Activated CD8-positive, alpha-beta T cell treated with anti-CD3 and anti-CD28 coated beads for 36 hours (primary cell): ENCODE measurements around the gene SLC43A2. TPM values are rescaled to one million over a fixed set of nuclear protein-coding genes. Genes with fewer than 3 reads are reported as not detected.

Experiments used
- ATAC-seq: fragments of 200-7000 bp; cut with Tn5 transposase; one replicate; pipeline ENCODE4 v1.10.0; 2021; ENCODE audit warnings: mild to moderate bottlenecking, moderate library complexity
- CTCF ChIA-PET: fragments of 350-600 bp; sonication (Branson Sonifier 250); formaldehyde crosslinking; loops from one replicate; lab custom pipeline; 2021; ENCODE audit warnings: antibody characterized with exemption; lab: Charles Lee
- POLR2A ChIA-PET: fragments of 350-600 bp; sonication (Branson Sonifier 250); formaldehyde crosslinking; loops from one replicate; lab custom pipeline; 2021; ENCODE audit warnings: antibody characterized with exemption; lab: Charles Lee
- DNase-seq: peaks from one replicate; pipeline ENCODE4 v3.0.0-alpha.2; 2020
- H3K27ac Mint-ChIP-seq: one replicate; pipeline ENCODE4 v1.8.0; 2021; ENCODE audit warnings: mild to moderate bottlenecking, mixed read lengths
- H3K27me3 Mint-ChIP-seq: one replicate; pipeline ENCODE4 v1.8.0; 2021; ENCODE audit warnings: mixed read lengths
- H3K36me3 Mint-ChIP-seq: one replicate; pipeline ENCODE4 v1.8.0; 2021; ENCODE audit warnings: low read depth, mixed read lengths
- H3K4me1 Mint-ChIP-seq: one replicate; pipeline ENCODE4 v1.8.0; 2021; ENCODE audit warnings: low read depth, mixed read lengths
- H3K4me3 Mint-ChIP-seq: one replicate; pipeline ENCODE4 v1.8.0; 2021; ENCODE audit warnings: mild to moderate bottlenecking, moderate library complexity, mixed read lengths
- H3K9me3 Mint-ChIP-seq: one replicate; pipeline ENCODE4 v1.8.0; 2021; ENCODE audit warnings: mixed read lengths
- intact Hi-C: fragments of 100-400 bp; cut with micrococcal nuclease; formaldehyde crosslinking; loops from one replicate; pipeline ENCODE4 v1.10.0; 2022
- total RNA-seq, 2 experiments: library from RNA; stranded (reverse); gene quantifications; one replicate each; pipeline ENCODE4 v1.2.3, GENCODE V29; 2021
- TF ChIP-seq, protein P1 (sequence below): fragments of 200-600 bp; IDR thresholded peaks from one replicate; pipeline ENCODE4 v1.8.0; 2022; ENCODE audit warnings: antibody characterized with exemption, mild to moderate bottlenecking

Gene SLC43A2
- total RNA-seq, 2 experiments from 2014 or later = 5.6 to 5.7 TPM

DNA sequence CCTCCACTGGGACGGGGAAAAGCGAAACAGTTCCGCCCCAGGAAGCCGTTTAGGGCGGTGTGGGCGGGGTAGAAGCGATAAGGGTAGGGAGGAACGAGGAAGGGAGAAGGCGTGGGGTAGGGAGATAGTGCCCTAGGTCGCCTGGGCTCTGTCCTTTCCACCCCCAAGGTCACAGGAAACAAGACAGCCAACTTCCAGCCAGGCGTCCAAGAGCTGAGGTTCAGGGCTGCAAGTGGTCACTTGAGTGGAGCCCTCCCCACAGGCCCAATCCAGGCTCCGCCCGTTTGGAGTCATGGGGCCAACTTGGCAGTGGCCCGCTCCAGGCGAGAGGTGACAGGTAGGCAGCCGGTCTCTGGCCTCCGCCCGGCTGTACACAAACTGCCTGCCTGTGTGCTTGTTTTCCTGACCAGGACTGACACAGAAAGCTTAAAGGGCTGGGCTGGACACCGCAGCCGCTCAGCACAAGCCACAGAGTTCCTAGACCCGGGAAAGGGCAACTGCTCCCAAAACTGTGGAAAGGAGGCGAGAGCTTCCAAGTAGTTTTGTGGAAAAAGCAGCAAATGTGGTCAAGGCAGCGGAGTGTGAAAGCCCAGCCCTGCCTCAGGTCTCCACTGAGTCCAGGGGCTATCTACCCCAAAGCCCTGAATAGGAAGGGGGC, 21.3 kb upstream of the SLC43A2 start, which contains the start of gene RILP:
RILP (minus strand) TSS at position 23 of the 658 bp plus-strand sequence. CDS start 62 bp downstream, outside the sequence.
- ATAC-seq = peak; percentile 2
- TF ChIP-seq, protein P1, sequence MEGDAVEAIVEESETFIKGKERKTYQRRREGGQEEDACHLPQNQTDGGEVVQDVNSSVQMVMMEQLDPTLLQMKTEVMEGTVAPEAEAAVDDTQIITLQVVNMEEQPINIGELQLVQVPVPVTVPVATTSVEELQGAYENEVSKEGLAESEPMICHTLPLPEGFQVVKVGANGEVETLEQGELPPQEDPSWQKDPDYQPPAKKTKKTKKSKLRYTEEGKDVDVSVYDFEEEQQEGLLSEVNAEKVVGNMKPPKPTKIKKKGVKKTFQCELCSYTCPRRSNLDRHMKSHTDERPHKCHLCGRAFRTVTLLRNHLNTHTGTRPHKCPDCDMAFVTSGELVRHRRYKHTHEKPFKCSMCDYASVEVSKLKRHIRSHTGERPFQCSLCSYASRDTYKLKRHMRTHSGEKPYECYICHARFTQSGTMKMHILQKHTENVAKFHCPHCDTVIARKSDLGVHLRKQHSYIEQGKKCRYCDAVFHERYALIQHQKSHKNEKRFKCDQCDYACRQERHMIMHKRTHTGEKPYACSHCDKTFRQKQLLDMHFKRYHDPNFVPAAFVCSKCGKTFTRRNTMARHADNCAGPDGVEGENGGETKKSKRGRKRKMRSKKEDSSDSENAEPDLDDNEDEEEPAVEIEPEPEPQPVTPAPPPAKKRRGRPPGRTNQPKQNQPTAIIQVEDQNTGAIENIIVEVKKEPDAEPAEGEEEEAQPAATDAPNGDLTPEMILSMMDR = no peak
- H3K9me3 Mint-ChIP-seq = no peaks in the 10 kb centered on the region

DNA sequence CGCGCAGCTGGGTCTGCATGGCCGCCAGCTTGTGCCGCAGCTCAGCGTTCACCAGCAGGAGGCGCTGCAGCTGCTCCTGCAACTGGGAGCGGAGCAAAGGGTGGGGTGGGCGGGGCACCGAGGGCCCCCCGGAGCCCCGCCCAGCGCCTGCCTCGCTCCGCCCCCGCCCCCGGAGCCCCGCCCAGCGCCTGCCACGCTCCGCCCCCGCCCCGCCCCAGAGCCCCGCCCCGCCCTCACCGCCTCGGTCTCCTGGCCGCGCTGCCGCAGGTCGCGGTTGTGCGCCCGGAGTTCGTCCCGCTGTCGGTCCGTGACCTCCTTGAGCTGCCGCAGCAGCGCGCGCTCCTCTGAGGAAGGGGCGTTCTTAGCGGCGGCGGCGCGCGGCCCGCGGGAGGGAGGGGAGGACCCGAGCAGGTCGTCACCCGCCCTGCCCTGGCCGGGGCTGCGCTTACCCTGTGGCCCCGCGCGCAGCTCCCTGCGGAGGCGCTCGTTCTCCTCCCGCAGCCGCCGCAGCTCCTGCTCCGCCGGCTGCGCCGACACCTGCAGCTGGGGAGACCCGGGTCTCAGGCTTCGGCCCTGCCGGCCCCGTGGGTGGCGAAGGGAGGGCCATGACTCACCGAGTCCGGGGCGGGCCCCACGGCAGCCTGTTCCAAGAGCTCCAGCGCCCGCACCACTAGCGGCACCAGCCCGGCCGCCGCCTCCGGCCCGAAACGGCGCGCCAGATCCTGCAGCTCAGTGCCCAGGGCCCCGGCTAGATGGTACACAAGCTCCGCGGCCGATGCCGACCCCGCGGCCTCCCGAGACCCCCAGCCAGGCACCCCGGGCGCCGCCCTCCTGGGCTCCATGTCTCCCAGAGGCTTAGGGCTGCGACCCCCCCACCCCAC, 20.6 kb upstream of the SLC43A2 start:
- Mint-ChIP-seq H3K27ac (peak overlapping the region; percentile 46), H3K36me3 (peaks cover 27% of the 10 kb centered on the region), H3K4me3 (peak overlapping the region; percentile 63), H3K27me3 (no peaks in the 10 kb centered on the region), H3K4me1 (peaks cover 35% of the 10 kb centered on the region), H3K9me3 (no peaks in the 10 kb centered on the region)
- TF ChIP-seq, protein P1 = peak; percentile 82
- intact Hi-C loops = no loop called here
- POLR2A ChIA-PET = interaction anchor here (0.6 to 2.6 kb wide), 13 partner anchors 12 to 144 kb away, joined by 3 to 10 read pairs (median 4); no protein-coding TSS in a partner anchor
- CTCF ChIA-PET = interaction anchor here (0.9 to 3.8 kb wide), 29 partner anchors 10 to 287 kb away, joined by 3 to 20 read pairs (median 4); partner anchors contain the start of genes INPP5K, MYO1C, PITPNA and RPA1
- DNase-seq (peak; percentile 95), ATAC-seq (peak; percentile 72)

More for the DNA sequence above, 21.3 kb upstream of the SLC43A2 start, which contains the start of gene RILP:
- DNase-seq = no peak
- Mint-ChIP-seq H3K4me3 (peak within 1 kb of the TSS; percentile 63), H3K27ac (peak within 1 kb of the TSS; percentile 76), H3K4me1 (peaks cover 27% of the 10 kb centered on the region), H3K36me3 (peaks cover 32% of the 10 kb centered on the region), H3K27me3 (no peaks in the 10 kb centered on the region)
- ChIA-PET CTCF (interaction anchor here (0.9 to 3.8 kb wide), 22 partner anchors 9 to 215 kb away, joined by 3 to 20 read pairs (median 4); partner anchors contain the start of genes INPP5K, MYO1C, SERPINF1 and SLC43A2), POLR2A (interaction anchor here (0.9 to 2.6 kb wide), 13 partner anchors 11 to 180 kb away, joined by 3 to 10 read pairs (median 5); no protein-coding TSS in a partner anchor)
- intact Hi-C loops = no loop called here

DNA sequence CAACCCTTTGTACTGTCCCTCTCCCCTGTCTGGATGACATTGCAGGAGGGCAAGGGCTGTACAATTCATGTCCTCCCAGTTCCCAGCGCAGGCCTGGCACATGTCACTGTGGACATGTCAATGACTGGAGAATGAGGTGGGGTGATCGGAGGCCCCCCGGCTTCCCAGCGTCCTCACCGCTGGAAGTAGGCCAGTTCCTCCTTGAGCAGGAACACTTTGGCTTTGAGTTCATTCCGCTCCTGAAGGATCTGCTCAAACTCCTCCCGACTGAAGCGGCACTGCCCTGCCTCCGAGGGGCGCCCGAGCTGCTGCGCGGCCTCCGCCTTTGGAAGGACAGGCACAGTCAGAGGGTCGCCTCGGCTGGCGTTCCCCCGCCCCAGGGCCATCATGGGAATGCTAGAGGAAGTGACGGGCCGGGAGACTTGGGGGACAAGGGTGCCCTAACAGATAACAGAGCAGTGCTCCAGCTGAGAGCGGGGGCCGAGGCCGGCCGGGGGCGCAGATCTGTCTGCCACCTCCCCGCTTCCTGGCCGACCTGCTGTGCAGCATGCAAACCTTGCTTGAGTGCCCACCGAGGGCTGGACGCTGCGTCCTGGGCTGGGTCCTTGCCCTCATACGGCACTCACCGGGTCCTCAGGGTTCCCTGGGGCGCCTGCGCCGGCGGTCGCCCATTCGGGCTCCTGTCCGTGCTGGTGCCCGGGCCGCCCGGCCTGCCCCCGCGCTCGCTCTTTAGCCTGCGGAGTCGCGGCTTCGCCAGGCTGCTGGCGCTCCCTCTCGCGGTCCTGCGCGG, 19.7 kb upstream of the SLC43A2 start:
- POLR2A ChIA-PET = interaction anchor here (1.0 to 2.6 kb wide), 7 partner anchors 14 to 130 kb away, joined by 3 to 10 read pairs (median 6); no protein-coding TSS in a partner anchor
- H3K27ac Mint-ChIP-seq = peak overlapping the region; percentile 34
- ATAC-seq = no peak
- H3K36me3 Mint-ChIP-seq = peaks cover 19% of the 10 kb centered on the region
- no peak for DNase-seq
- peaks cover 39% of the 10 kb centered on the region for H3K4me1 Mint-ChIP-seq
- H3K27me3 Mint-ChIP-seq = no peaks in the 10 kb centered on the region
- H3K9me3 Mint-ChIP-seq = no peaks in the 10 kb centered on the region
- intact Hi-C loops = no loop called here
- CTCF ChIA-PET = interaction anchor here (0.9 to 3.8 kb wide), 20 partner anchors 10 to 286 kb away, joined by 3 to 20 read pairs (median 5); partner anchors contain the start of genes MYO1C, PITPNA, RPA1 and SERPINF1
- H3K4me3 Mint-ChIP-seq = peak overlapping the region; percentile 63
- TF ChIP-seq, protein P1 = no peak

DNA sequence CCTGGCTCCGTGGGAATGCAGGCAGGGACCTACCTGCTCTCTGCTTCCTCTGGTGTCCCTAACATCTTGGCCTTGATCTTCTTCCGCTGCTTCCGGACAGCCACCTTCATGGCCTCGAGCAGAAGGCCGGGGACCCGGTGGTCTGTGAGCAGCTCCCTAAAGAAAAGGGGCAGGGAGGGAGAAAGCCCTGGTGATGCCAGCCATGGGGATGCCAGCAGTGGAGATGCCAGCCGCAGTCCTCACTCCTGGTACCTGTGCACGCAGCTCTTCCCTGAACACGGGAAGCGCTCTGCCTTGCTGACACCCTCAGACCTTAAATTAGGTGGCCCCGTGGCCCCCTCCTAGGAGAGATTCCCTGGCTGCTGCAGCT, 19.2 kb upstream of the SLC43A2 start:
- intact Hi-C loops = no loop called here
- DNase-seq (no peak), ATAC-seq (no peak)
- Mint-ChIP-seq H3K9me3 (no peaks in the 10 kb centered on the region), H3K27ac (no peak overlapping the region), H3K4me3 (peak overlapping the region; percentile 63), H3K27me3 (no peaks in the 10 kb centered on the region), H3K36me3 (peaks cover 13% of the 10 kb centered on the region), H3K4me1 (peaks cover 39% of the 10 kb centered on the region)
- ChIA-PET CTCF (interaction anchor here (0.9 to 3.8 kb wide), 8 partner anchors 11 to 115 kb away, joined by 4 to 20 read pairs (median 7); partner anchors contain the start of genes PITPNA, SERPINF1 and SLC43A2), POLR2A (interaction anchor here (1.0 to 2.0 kb wide), 3 partner anchors 9 to 76 kb away, joined by 3 to 10 read pairs (median 4); no protein-coding TSS in a partner anchor)
- TF ChIP-seq, protein P1 = no peak
